VCaP (cell line): ENCODE measurements around the gene FLVCR2.

Experiments
- H3K27ac ChIP-seq: fragments of 450-650 bp; 2 replicates; pipeline ENCODE4 v1.5.1; 2017
- TF ChIP-seq, protein P1 (sequence below): fragments of 450-650 bp; conservative IDR thresholded peaks from 2 replicates; pipeline ENCODE4 v1.5.1; 2017; ENCODE audit warnings: mild to moderate bottlenecking, moderate library complexity

The FLVCR2 gene

DNA sequence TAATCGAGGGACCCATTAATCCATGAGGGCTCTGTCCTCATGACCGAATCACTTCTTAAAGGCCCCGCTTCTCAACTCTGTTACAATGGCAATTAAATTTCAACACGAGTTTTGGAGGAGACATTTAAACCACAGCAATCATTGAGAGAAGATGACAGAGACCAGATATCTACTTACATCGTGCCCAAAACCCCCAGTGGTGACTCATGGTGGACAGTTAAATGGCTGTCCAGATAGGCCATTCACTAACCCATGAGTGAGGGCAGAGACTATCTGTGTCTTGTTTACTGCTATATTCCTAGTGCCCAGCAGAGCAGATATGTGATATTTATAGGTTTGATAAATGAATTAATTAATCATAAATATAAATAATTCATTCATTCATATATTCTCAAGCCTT, 20.0 kb upstream of the FLVCR2 start:
- H3K27ac ChIP-seq, result no peak overlapping the region

DNA sequence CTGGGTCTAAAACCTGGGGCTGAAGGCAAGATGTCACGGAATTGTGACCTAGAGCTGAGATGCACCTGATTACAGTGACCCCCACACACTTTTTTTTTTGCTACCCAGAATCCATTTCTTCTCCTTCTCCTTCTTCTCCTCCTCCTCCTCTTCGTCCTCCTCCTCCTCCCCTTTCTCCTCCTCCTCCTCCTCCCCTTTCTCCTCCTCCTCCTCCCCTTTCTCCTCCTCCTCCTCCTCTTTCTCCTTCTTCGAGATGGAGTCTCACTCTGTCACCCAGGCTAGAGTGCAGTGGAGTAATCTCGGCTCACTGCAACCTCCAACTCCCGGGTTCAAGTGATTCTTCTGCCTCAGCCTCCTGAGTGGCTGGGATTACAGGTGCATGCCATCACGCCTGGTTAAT, 19.4 kb upstream of the FLVCR2 start:
- H3K27ac ChIP-seq, result no peak overlapping the region
- TF ChIP-seq, protein P1, sequence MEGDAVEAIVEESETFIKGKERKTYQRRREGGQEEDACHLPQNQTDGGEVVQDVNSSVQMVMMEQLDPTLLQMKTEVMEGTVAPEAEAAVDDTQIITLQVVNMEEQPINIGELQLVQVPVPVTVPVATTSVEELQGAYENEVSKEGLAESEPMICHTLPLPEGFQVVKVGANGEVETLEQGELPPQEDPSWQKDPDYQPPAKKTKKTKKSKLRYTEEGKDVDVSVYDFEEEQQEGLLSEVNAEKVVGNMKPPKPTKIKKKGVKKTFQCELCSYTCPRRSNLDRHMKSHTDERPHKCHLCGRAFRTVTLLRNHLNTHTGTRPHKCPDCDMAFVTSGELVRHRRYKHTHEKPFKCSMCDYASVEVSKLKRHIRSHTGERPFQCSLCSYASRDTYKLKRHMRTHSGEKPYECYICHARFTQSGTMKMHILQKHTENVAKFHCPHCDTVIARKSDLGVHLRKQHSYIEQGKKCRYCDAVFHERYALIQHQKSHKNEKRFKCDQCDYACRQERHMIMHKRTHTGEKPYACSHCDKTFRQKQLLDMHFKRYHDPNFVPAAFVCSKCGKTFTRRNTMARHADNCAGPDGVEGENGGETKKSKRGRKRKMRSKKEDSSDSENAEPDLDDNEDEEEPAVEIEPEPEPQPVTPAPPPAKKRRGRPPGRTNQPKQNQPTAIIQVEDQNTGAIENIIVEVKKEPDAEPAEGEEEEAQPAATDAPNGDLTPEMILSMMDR, result no peak

More for the DNA sequence above, 20.0 kb upstream of the FLVCR2 start:
- TF ChIP-seq, protein P1, result no peak

DNA sequence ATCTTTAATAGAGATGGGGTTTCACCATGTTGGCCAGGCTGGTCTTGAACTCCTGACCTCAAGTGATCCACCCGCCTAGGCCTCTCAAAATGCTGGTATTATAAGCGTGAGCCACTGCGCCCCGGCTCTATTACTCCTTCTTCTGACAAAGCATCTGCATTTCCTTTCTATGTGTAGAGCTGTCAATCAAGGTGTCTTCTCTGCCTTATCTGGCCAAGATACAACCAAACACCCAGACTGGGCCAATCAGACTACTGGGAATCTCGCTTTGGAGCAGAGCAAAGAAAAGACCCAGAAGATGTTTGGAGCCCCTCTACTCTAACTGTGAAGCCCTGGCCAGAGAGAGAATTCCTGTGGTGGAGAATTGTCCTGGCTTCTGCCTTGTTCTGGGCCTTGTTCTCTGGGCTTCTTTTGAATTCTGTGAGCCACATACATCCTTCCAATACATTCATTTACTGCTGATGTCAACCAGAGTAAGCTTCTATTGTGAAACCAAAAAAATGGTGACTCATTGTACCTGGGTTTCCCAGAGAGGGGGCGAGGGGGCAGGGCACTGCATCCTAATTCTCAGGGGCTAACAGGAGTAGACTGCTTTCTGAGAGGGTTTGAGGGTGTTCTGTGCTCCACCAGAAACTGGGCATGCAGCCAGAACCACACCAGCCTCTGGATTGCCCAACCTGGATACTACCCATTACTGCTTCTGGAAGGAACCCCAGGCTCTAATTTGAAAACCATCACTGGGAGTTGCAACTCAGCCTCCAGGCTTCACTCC, 18.8 kb upstream of the FLVCR2 start:
- H3K27ac ChIP-seq, result no peak overlapping the region
- TF ChIP-seq, protein P1, result no peak

DNA sequence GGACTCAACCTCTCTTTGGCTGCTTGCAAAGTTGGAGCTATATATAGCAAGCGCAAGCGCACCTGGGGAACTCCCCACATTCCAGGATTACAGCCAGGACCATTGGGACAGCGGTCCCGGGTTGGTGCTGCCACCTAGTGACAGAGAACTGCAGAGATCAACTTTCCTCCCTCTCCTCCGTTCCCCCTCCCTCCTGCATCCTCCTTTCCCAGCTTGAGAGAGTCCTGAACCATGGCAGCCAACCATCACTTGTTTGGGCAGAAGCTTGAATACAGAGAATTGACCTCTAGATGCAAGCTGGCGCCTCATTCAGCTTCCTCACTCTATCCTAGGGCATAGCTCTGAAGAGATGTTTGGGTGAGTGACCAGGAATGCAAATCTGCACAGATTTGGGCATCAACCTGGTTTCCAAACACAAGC, 17.4 kb upstream of the FLVCR2 start:
- TF ChIP-seq, protein P1, result peak; percentile 92
- H3K27ac ChIP-seq, result no peak overlapping the region

DNA sequence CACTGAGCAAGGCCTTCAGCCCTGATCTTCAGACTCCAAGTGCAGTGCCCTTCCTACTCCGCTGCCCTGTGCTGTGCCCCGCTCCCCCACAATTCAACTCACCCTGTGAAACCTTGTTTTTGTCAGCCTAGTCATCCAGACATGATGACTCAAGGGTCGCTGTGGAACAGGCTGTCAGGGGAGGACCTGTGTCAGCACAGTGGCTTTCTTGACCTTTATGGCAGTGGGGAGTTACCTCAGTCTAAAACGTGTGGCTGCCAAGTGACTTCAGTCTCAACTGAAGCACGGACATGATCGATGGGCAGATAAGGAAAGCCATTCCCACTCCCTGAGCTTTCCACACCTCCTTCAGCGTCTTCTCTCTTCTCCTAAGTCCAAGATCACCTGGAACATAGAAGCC, 16.3 kb upstream of the FLVCR2 start:
- TF ChIP-seq, protein P1, result no peak
- no peak overlapping the region for H3K27ac ChIP-seq

DNA sequence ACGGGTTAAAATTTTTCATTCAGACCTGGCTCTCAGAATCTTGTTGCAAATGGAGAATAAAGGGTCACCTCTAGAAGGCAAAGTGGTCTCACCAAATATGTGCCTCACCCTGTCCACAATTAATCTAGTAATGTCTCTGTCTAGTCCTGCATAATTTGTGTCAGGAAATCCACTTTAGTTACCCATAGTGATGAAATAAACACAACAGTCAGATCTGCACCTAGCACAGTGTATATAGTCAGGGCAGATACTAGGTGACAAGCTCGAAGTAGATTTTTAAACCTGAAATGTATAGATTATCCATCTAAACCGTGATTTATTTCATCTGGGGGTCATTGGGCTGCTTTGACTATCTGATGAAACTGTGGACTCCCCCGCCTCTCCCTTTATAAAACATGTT, 15.9 kb upstream of the FLVCR2 start:
- TF ChIP-seq, protein P1, result no peak
- no peak overlapping the region for H3K27ac ChIP-seq

DNA sequence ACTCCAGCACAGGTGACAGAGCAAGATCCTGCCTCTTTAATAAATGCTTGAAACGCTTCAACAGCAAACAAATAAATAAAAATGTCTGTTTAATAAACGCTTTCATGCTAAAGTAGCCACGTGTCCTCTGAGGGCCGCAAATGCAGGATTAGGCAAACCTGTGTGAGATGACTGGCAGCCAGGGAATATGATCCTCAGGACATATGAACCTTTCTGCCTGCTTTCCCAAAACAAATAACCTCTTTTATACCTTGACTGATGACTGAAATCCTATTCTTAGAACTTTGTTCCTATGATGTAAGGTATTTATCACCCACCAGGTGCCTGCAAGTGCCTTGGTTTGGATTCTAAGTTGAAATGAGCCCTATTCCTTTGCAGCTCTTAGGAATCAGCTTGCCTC, 14.5 kb upstream of the FLVCR2 start:
- peak overlapping the region; percentile 2; the same call in 1 of the 2 replicates for H3K27ac ChIP-seq
- TF ChIP-seq, protein P1, result no peak
